Endothelial cell (in vitro differentiated cells): ENCODE results near the gene GPR27. TPM values are rescaled to one million over a fixed set of nuclear protein-coding genes. Genes with fewer than 3 reads are reported as not detected.

Experiments used
- DNase-seq: peaks from one replicate; pipeline ENCODE4 v3.0.0; 2021; ENCODE audit warnings: low spot score
- H3K27ac Mint-ChIP-seq: one replicate; pipeline ENCODE4 v1.8.0; 2021; ENCODE audit warnings: mixed read lengths, inconsistent platforms; ENCODE audit not compliant: unreplicated experiment
- H3K27me3 Mint-ChIP-seq: one replicate; pipeline ENCODE4 v1.8.0; 2021; ENCODE audit warnings: mild to moderate bottlenecking, moderate library complexity, mixed read lengths, inconsistent platforms; ENCODE audit not compliant: unreplicated experiment
- H3K36me3 Mint-ChIP-seq: one replicate; pipeline ENCODE4 v1.8.0; 2021; ENCODE audit warnings: mild to moderate bottlenecking, low read depth, mixed read lengths, inconsistent platforms; ENCODE audit not compliant: unreplicated experiment
- H3K4me1 Mint-ChIP-seq: one replicate; pipeline ENCODE4 v1.8.0; 2021; ENCODE audit warnings: mild to moderate bottlenecking, mixed read lengths, inconsistent platforms; ENCODE audit not compliant: unreplicated experiment
- H3K4me3 Mint-ChIP-seq: one replicate; pipeline ENCODE4 v1.8.0; 2021; ENCODE audit warnings: mild to moderate bottlenecking, mixed read lengths, inconsistent platforms; ENCODE audit not compliant: unreplicated experiment
- H3K9me3 Mint-ChIP-seq: one replicate; pipeline ENCODE4 v1.8.0; 2021; ENCODE audit warnings: mixed read lengths, inconsistent platforms; ENCODE audit not compliant: unreplicated experiment
- CTCF ChIP-seq: fragments of 200-600 bp; sonication (generic); IDR thresholded peaks from one replicate; pipeline ENCODE4 v1.5.0; 2021; ENCODE audit warnings: antibody characterized with exemption; ENCODE audit not compliant: unreplicated experiment
- total RNA-seq: library from RNA; stranded (reverse); fragmentation: NEBNext Ultra II Directional; extraction: Animal tissue kit (Norgen Biotek cat#: 25700); gene quantifications from one replicate; pipeline ENCODE4 v1.2.1, GENCODE V29; 2021; ENCODE audit not compliant: unreplicated experiment

Gene GPR27
- total RNA-seq, 1 donor from 2014 or later: 0.80 TPM

DNA sequence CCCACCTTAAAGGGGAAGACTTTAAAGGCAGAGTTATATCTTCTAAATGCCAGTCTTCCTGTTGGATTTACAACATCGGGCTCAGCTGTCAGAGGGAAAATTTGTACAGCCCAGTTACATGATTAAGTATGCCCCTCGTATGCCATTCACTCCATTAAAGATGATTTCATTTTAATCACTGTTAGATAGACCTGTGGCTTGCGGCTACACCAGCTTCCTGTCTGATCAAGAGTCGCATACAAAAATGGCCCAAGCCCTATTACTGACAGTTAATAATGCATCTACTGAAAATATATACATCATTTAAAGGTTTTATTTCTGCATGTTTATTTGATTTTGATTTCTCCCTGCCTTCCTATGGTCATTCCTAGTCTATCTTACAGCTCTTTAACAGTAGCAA, 35.6 kb upstream of the GPR27 start:
- Mint-ChIP-seq H3K27me3 (peaks cover 8% of the 10 kb centered on the region), H3K9me3 (no peaks in the 10 kb centered on the region), H3K4me1 (no peaks in the 10 kb centered on the region), H3K36me3 (peaks cover 4% of the 10 kb centered on the region), H3K27ac (no peak overlapping the region), H3K4me3 (no peak overlapping the region)
- DNase-seq: no peak
- no peak for TF ChIP-seq CTCF

DNA sequence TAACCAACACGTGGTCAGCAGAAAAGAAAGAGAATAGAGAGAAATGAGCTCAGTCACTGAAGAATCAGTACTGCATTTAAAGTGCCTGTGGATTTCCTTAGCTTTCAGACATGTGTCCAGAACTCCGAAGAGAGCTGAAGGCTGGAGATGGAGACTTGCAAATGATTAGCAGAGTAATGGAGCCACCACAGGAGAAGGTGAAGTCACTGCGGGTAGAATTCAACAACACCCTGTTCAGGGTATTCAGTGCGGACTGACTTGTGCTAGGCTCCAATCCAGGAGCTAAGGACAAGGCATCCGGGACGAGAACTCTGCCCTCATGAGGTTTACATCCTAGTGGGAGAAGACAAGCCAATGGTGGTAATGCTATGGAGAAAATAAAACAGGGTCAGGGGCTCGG, 32.7 kb upstream of the GPR27 start:
- Mint-ChIP-seq H3K9me3 (no peaks in the 10 kb centered on the region), H3K36me3 (peaks cover 11% of the 10 kb centered on the region), H3K27ac (no peak overlapping the region), H3K4me3 (no peak overlapping the region), H3K4me1 (peaks cover 10% of the 10 kb centered on the region), H3K27me3 (peaks cover 18% of the 10 kb centered on the region)
- DNase-seq: no peak
- TF ChIP-seq CTCF: no peak

DNA sequence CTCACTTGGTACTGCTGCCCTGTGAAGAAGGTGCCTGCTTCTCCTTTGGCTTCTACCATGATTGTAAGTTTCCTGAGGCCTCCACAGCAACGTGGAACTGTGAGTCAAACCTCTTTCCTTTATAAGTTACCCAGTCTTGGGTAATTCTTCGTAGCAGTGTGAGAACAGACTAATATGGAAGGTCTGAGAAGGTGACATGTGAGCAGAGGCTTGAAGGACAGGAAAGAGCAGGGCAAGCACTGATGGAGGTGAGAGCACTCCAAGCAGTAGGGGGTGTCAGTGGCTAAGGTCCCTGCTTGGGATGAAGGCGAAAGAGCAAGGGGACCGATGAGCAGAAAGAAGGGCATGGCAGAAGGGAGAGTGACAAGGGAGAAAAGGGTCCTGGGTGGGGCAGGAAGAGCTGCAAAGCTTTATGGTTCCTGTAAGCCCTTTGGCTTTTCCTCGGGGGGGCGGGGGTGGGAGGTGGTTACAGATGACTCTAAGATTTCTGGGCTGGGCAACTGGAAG, 32.0 kb upstream of the GPR27 start:
- no peak for DNase-seq
- H3K4me3 Mint-ChIP-seq: no peak overlapping the region
- H3K9me3 Mint-ChIP-seq: no peaks in the 10 kb centered on the region
- no peak overlapping the region for H3K27ac Mint-ChIP-seq
- H3K4me1 Mint-ChIP-seq: peaks cover 11% of the 10 kb centered on the region
- H3K27me3 Mint-ChIP-seq: peaks cover 23% of the 10 kb centered on the region
- no peak for TF ChIP-seq CTCF
- peaks cover 11% of the 10 kb centered on the region for H3K36me3 Mint-ChIP-seq

GRCh38 chr3:71722693-71723092, 31.0 kb upstream of the GPR27 start:
- Mint-ChIP-seq H3K36me3 (peaks cover 11% of the 10 kb centered on the region), H3K27ac (no peak overlapping the region), H3K4me3 (no peak overlapping the region), H3K9me3 (no peaks in the 10 kb centered on the region), H3K4me1 (peaks cover 11% of the 10 kb centered on the region), H3K27me3 (peaks cover 23% of the 10 kb centered on the region)
- TF ChIP-seq CTCF: no peak
- no peak for DNase-seq

GRCh38 chr3:71723452-71724170, 30.0 kb upstream of the GPR27 start:
- no peak for DNase-seq
- H3K9me3 Mint-ChIP-seq: no peaks in the 10 kb centered on the region
- H3K27me3 Mint-ChIP-seq: peaks cover 25% of the 10 kb centered on the region

More at GRCh38 chr3:71723452-71724170, 30.0 kb upstream of the GPR27 start:
- Mint-ChIP-seq H3K4me1 (peaks cover 14% of the 10 kb centered on the region), H3K27ac (no peak overlapping the region), H3K36me3 (peaks cover 11% of the 10 kb centered on the region), H3K4me3 (peak overlapping the region; percentile 88)
- no peak for TF ChIP-seq CTCF
